Body of pancreas (tissue), 4 donors: ENCODE measurements around the gene GPR146.
"Not testable (repeated sequence)": the region's sequence is repeated elsewhere in the genome, so short reads cannot be mapped to it uniquely, and the experiment has no call there.

Experiments
- CTCF ChIP-seq, 7 experiments: fragments of 450-650 bp in 4 of 7; fragments of 200-600 bp in 3 of 7; sonication (generic) in 3 of 7; IDR thresholded peaks; one replicate each; pipeline ENCODE4 v1.5.1; 2016 to 2019; ENCODE audit warnings: antibody characterized with exemption in 7 of 7
- POLR2A ChIP-seq, 3 donors: fragments of 450-650 bp; IDR thresholded peaks; one replicate each; pipeline ENCODE4 v1.6.1; 2016; ENCODE audit warnings: antibody characterized with exemption in 3 of 3, mild to moderate bottlenecking in 2 of 3

GRCh38 chr7:1034769-1035168 is 9.6 kb upstream of the GPR146 start:
- not testable (repeated sequence) for TF ChIP-seq POLR2A, CTCF (IDR thresholded peaks at IDR 0.05)
